Tibial artery (tissue), 4 donors: Measurements from ENCODE around the gene SLC2A4RG.
A peak's percentile ranks its signal among the peaks of the same experiment; 100 is the strongest.

Experiments used
- DNase-seq, 2 donors: peaks; one replicate each; pipeline ENCODE4 v3.0.0-alpha.2; 2019
- H3K27ac ChIP-seq, 2 donors: fragments of 200-600 bp; sonication (generic) in 1 of 2; 1 replicate in 1 of 2; 2 replicates in 1 of 2; pipeline ENCODE4 v1.5.1; 2018 to 2019; ENCODE audit warnings: mild to moderate bottlenecking in 1 of 2
- H3K27me3 ChIP-seq, 2 donors: fragments of 200-600 bp; sonication (generic) in 1 of 2; one replicate each; pipeline versions ENCODE4 v1.5.1 to v1.6.0; 2016 to 2019
- H3K36me3 ChIP-seq, 3 donors: fragments of 200-600 bp; sonication (generic) in 2 of 3; one replicate each; pipeline ENCODE4 v1.5.1; 2016 to 2019; ENCODE audit warnings: mild to moderate bottlenecking in 2 of 3
- H3K4me1 ChIP-seq, 4 donors: fragments of 200-600 bp; sonication (generic) in 2 of 4; 1 replicate in 3 of 4; 2 replicates in 1 of 4; pipeline ENCODE4 v1.5.1; 2016 to 2019
- H3K4me3 ChIP-seq, 2 donors: fragments of 200-600 bp; sonication (generic) in 1 of 2; 1 replicate in 1 of 2; 2 replicates in 1 of 2; pipeline ENCODE4 v1.5.1; 2018 to 2019; ENCODE audit warnings: mild to moderate bottlenecking in 2 of 2
- H3K9me3 ChIP-seq, 3 donors: fragments of 200-600 bp; sonication (generic) in 1 of 3; one replicate each; pipeline ENCODE4 v1.5.1; 2016 to 2019
- CTCF ChIP-seq, 2 experiments: fragments of 200-600 bp in 1 of 2; fragments of 450-650 bp in 1 of 2; IDR thresholded peaks; one replicate each; pipeline ENCODE4 v1.5.1; 2017 to 2019; ENCODE audit warnings: antibody characterized with exemption in 2 of 2, mild to moderate bottlenecking in 1 of 2, moderate library complexity in 1 of 2
- intact Hi-C: fragments of 100-400 bp; cut with DNase I; formaldehyde crosslinking; loops from one replicate; pipeline ENCODE4 v1.15.0; 2023; ENCODE audit warnings: low total_unique reads

SLC2A4RG gene

GRCh38 chr20:63705232-63706026 lies 34.1 kb upstream of the SLC2A4RG start:
- no peaks in the 10 kb centered on the region for H3K9me3 ChIP-seq
- no peak for TF ChIP-seq CTCF (IDR thresholded peaks at IDR 0.05)
- H3K4me3 ChIP-seq, result no peak overlapping the region
- peak in 1 of 2 donors; percentile 50 for DNase-seq
- H3K27me3 ChIP-seq, result no peaks in the 10 kb centered on the region
- peaks cover 0 to 34% (median 26%) of the 10 kb centered on the region in 4 donors for H3K4me1 ChIP-seq
- intact Hi-C loops, result loop anchor here (5.0 kb wide), 2 partner anchors 48 to 78 kb away; partner anchors contain the start of genes GMEB2 and RTEL1
- H3K27ac ChIP-seq, result no peak overlapping the region
- peaks cover 14 to 72% (median 31%) of the 10 kb centered on the region in 3 donors for H3K36me3 ChIP-seq

GRCh38 chr20:63706027-63706695 lies 33.4 kb upstream of the SLC2A4RG start:
- peaks cover 0 to 38% (median 28%) of the 10 kb centered on the region in 4 donors for H3K4me1 ChIP-seq

GRCh38 chr20:63706852-63707557 lies 32.6 kb upstream of the SLC2A4RG start:
- intact Hi-C loops, result loop anchor here (5.0 kb wide), 2 partner anchors 50 to 80 kb away; partner anchors contain the start of genes GMEB2 and RTEL1
- peaks cover 27 to 70% (median 42%) of the 10 kb centered on the region in 3 donors for H3K36me3 ChIP-seq
- H3K27me3 ChIP-seq, result no peaks in the 10 kb centered on the region
- DNase-seq, result peak in 1 of 2 donors; percentile 74
- H3K27ac ChIP-seq, result peak overlapping the region; percentile 76 to 86
- H3K4me1 ChIP-seq, result peaks cover 0 to 40% (median 28%) of the 10 kb centered on the region in 4 donors
- H3K4me3 ChIP-seq, result peak overlapping the region; percentile 82 to 83
- H3K9me3 ChIP-seq, result no peaks in the 10 kb centered on the region
- no peak for TF ChIP-seq CTCF (IDR thresholded peaks at IDR 0.05)

More at GRCh38 chr20:63706027-63706695, 33.4 kb upstream of the SLC2A4RG start:
- intact Hi-C loops, result loop anchor here (5.0 kb wide), 2 partner anchors 49 to 79 kb away; partner anchors contain the start of genes GMEB2 and RTEL1
- Histone ChIP-seq H3K9me3 (no peaks in the 10 kb centered on the region), H3K36me3 (peaks cover 21 to 69% (median 34%) of the 10 kb centered on the region in 3 donors), H3K27ac (peak overlapping the region in 1 of 2 donors; percentile 76), H3K27me3 (no peaks in the 10 kb centered on the region), H3K4me3 (peak overlapping the region in 1 of 2 donors; percentile 82)
- TF ChIP-seq CTCF (IDR thresholded peaks at IDR 0.05), result no peak
- peak in 1 of 2 donors; percentile 53 for DNase-seq

- Histone ChIP-seq H3K27ac (peak within 1 kb of the TSS; percentile 76 to 86), H3K36me3 (peaks cover 34 to 75% (median 50%) of the 10 kb centered on the region in 3 donors), H3K27me3 (no peaks in the 10 kb centered on the region), H3K4me1 (peaks cover 0 to 40% (median 28%) of the 10 kb centered on the region in 4 donors), H3K9me3 (no peaks in the 10 kb centered on the region), H3K4me3 (peak within 1 kb of the TSS; percentile 82 to 83)
- DNase-seq, result peak; percentile 85 to 93
- no peak for TF ChIP-seq CTCF (IDR thresholded peaks at IDR 0.05)
- intact Hi-C loops, result loop anchor here (5.0 kb wide), 2 partner anchors 50 to 80 kb away; partner anchors contain the start of genes GMEB2 and RTEL1
Observed at GRCh38 chr20:63707558-63708300, 31.8 kb upstream of the SLC2A4RG start, which contains the start of the genes ARFRP1 and ZGPAT. Gene ARFRP1 (minus strand): TSS chr20:63707976. CDS start chr20:63707091, 885 bp downstream. Gene ZGPAT (plus strand): TSS chr20:63708039. CDS start chr20:63708581, 542 bp downstream.
